Measurements from ENCODE around the gene POLD3.

GRCh38 chr11:74636630-74637184 lies 44.3 kb downstream of the POLD3 start:
- TF ChIP-seq, protein P1, sequence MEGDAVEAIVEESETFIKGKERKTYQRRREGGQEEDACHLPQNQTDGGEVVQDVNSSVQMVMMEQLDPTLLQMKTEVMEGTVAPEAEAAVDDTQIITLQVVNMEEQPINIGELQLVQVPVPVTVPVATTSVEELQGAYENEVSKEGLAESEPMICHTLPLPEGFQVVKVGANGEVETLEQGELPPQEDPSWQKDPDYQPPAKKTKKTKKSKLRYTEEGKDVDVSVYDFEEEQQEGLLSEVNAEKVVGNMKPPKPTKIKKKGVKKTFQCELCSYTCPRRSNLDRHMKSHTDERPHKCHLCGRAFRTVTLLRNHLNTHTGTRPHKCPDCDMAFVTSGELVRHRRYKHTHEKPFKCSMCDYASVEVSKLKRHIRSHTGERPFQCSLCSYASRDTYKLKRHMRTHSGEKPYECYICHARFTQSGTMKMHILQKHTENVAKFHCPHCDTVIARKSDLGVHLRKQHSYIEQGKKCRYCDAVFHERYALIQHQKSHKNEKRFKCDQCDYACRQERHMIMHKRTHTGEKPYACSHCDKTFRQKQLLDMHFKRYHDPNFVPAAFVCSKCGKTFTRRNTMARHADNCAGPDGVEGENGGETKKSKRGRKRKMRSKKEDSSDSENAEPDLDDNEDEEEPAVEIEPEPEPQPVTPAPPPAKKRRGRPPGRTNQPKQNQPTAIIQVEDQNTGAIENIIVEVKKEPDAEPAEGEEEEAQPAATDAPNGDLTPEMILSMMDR (IDR thresholded peaks at IDR 0.05) = no peak
- no peak for TF ChIP-seq EZH2 (IDR thresholded peaks at IDR 0.05; ENCODE audit: borderline replicate concordance, insufficient read depth, low read depth, low read length, poor library complexity, severe bottlenecking)

Data from B cell (primary cell).